Fibroblast of lung (primary cell): Measurements from ENCODE around the gene RUNX1. TPM values are rescaled to one million over a fixed set of nuclear protein-coding genes. Genes with fewer than 3 reads are reported as not detected.

ENCODE experiments used
- DNase-seq, 2 donors: peaks; one replicate each; pipeline versions ENCODE4 v3.0.0 to v3.0.0-alpha.2; 2010; ENCODE audit warnings: low read depth in 2 of 2
- H2AFZ ChIP-seq: 2 replicates; pipeline ENCODE4 v1.5.1; 2012; ENCODE audit warnings: low read length, control low read depth, inconsistent platforms
- H3K27ac ChIP-seq: 2 replicates; pipeline ENCODE4 v1.5.1; 2011; ENCODE audit warnings: low read length, control low read depth; ENCODE audit not compliant: insufficient read depth
- H3K27me3 ChIP-seq: 2 replicates; pipeline ENCODE4 v1.5.1; 2011; ENCODE audit warnings: mild to moderate bottlenecking, low read length; ENCODE audit not compliant: control insufficient read depth, insufficient read depth
- H3K36me3 ChIP-seq: 2 replicates; pipeline ENCODE4 v1.5.1; 2011; ENCODE audit warnings: low read length; ENCODE audit not compliant: control insufficient read depth, insufficient read depth
- H3K4me1 ChIP-seq: 2 replicates; pipeline ENCODE4 v1.5.1; 2011; ENCODE audit warnings: low read length; ENCODE audit not compliant: control insufficient read depth, insufficient read depth; ENCODE audit errors: extremely low read depth
- H3K4me2 ChIP-seq: 2 replicates; pipeline ENCODE4 v1.5.1; 2011; ENCODE audit warnings: low read length, control low read depth; ENCODE audit not compliant: insufficient read depth; ENCODE audit errors: extremely low read depth
- H3K4me3 ChIP-seq, 4 experiments: fragments of 200-600 bp in 1 of 4; sonication (generic) in 1 of 4; replicated peaks in 1 of 4; 2 replicates each; pipeline ENCODE4 v1.5.1; 2011 to 2016; ENCODE audit warnings: low read length in 4 of 4, low read depth in 3 of 4, mild to moderate bottlenecking in 3 of 4, control low read depth in 2 of 4, inconsistent platforms in 1 of 4, mixed read lengths in 1 of 4; ENCODE audit not compliant: insufficient read depth in 1 of 4; ENCODE audit errors: control extremely low read depth in 1 of 4
- H3K79me2 ChIP-seq: 2 replicates; pipeline ENCODE4 v1.5.1; 2012; ENCODE audit warnings: mild to moderate bottlenecking, low read length, inconsistent platforms; ENCODE audit not compliant: control insufficient read depth, insufficient read depth
- H3K9ac ChIP-seq: 2 replicates; pipeline ENCODE4 v1.5.1; 2011; ENCODE audit warnings: mild to moderate bottlenecking, low read length, control low read depth; ENCODE audit not compliant: insufficient read depth
- H3K9me3 ChIP-seq: 2 replicates; pipeline ENCODE4 v1.5.1; 2012; ENCODE audit warnings: low read depth, low read length; ENCODE audit not compliant: control insufficient read depth, insufficient read depth
- H4K20me1 ChIP-seq: 2 replicates; pipeline ENCODE4 v1.5.1; 2011; ENCODE audit warnings: low read length; ENCODE audit not compliant: control insufficient read depth, insufficient read depth; ENCODE audit errors: extremely low read depth
- CTCF ChIP-seq, 2 donors: IDR thresholded peaks in 1 of 2; conservative IDR thresholded peaks in 1 of 2; 1 replicate in 1 of 2; 2 replicates in 1 of 2; pipeline ENCODE4 v1.5.1; 2011 to 2012; ENCODE audit warnings: low read length in 2 of 2, control low read depth in 1 of 2, inconsistent platforms in 1 of 2, low read depth in 1 of 2, mild to moderate bottlenecking in 1 of 2
- EZH2 ChIP-seq: IDR thresholded peaks from 2 replicates; pipeline ENCODE4 v1.5.1; 2012; ENCODE audit warnings: low read length, control low read depth, mild to moderate bottlenecking; ENCODE audit errors: missing control alignments
- polyA plus RNA-seq, 2 donors: library from polyadenylated mRNA; depleted of rRNA in 1 of 2; stranded (reverse) in 1 of 2; unstranded in 1 of 2; fragments of >200 nt; gene quantifications; 2 replicates each; pipeline ENCODE4 v1.2.1, GENCODE V29; 2011 to 2012; ENCODE audit warnings: missing spikeins in 1 of 2
- total RNA-seq: library from RNA; depleted of rRNA; stranded (reverse); fragments of >200 nt; gene quantifications from 2 replicates; pipeline ENCODE4 v1.2.1, GENCODE V29; 2014

The RUNX1 gene
- total and polyA plus RNA-seq, 2 donors (not counting 1 experiment from before 2014, with no cell fraction given): 23.1 to 41.6 TPM

- peaks cover 93% of the 10 kb centered on the region for H3K79me2 ChIP-seq
- H3K4me1 ChIP-seq: peaks cover 20% of the 10 kb centered on the region
- H3K27me3 ChIP-seq: no peaks in the 10 kb centered on the region
- TF ChIP-seq CTCF (conservative IDR thresholded peaks at IDR 0.05 in 1 of 2, IDR thresholded peaks at IDR 0.05 in 1 of 2; ENCODE audit: low read depth in 1 of 2, low read length in 2 of 2): no peak
- TF ChIP-seq EZH2: no peak
- no peak overlapping the region for H3K4me3 ChIP-seq
- H3K27ac ChIP-seq: no peak overlapping the region
- no peaks in the 10 kb centered on the region for H4K20me1 ChIP-seq
- no peak overlapping the region for H3K9ac ChIP-seq
- H3K9me3 ChIP-seq: no peaks in the 10 kb centered on the region
- no peak for DNase-seq
- H3K36me3 ChIP-seq: peaks cover 20% of the 10 kb centered on the region
- no peak overlapping the region for H3K4me2 ChIP-seq
- H2AFZ ChIP-seq: no peak overlapping the region
Measured at GRCh38 chr21:34877485-34878128, 171.5 kb downstream of the RUNX1 start.

- peaks cover 25% of the 10 kb centered on the region for H3K36me3 ChIP-seq
- peak overlapping the region; percentile 31 for H3K27ac ChIP-seq
- no peak overlapping the region for H3K9ac ChIP-seq
- no peaks in the 10 kb centered on the region for H4K20me1 ChIP-seq
- H3K79me2 ChIP-seq: peaks cover 98% of the 10 kb centered on the region
- H3K4me1 ChIP-seq: peaks cover 17% of the 10 kb centered on the region
- no peaks in the 10 kb centered on the region for H3K9me3 ChIP-seq
- peak overlapping the region; percentile 66 for H3K4me2 ChIP-seq
- peak overlapping the region in 1 of 4 experiments; percentile 11 for H3K4me3 ChIP-seq
- H3K27me3 ChIP-seq: no peaks in the 10 kb centered on the region
- no peak overlapping the region for H2AFZ ChIP-seq
- peak in 1 of 2 donors; percentile 64 for DNase-seq
- TF ChIP-seq CTCF (conservative IDR thresholded peaks at IDR 0.05 in 1 of 2, IDR thresholded peaks at IDR 0.05 in 1 of 2; ENCODE audit: low read depth in 1 of 2, low read length in 2 of 2): no peak
Measured at GRCh38 chr21:34875830-34876229, 173.3 kb downstream of the RUNX1 start.

- H3K27ac ChIP-seq: peak overlapping the region; percentile 31
- H3K79me2 ChIP-seq: peaks cover 98% of the 10 kb centered on the region
- no peaks in the 10 kb centered on the region for H4K20me1 ChIP-seq
- H3K4me3 ChIP-seq: peak overlapping the region in 1 of 4 experiments; percentile 24
- no peaks in the 10 kb centered on the region for H3K27me3 ChIP-seq
- peak overlapping the region; percentile 66 for H3K4me2 ChIP-seq
- H2AFZ ChIP-seq: no peak overlapping the region
- DNase-seq: peak in 1 of 2 donors; percentile 42
- H3K9ac ChIP-seq: no peak overlapping the region
- no peaks in the 10 kb centered on the region for H3K9me3 ChIP-seq
- TF ChIP-seq CTCF (conservative IDR thresholded peaks at IDR 0.05 in 1 of 2, IDR thresholded peaks at IDR 0.05 in 1 of 2; ENCODE audit: low read depth in 1 of 2, low read length in 2 of 2) (no peak), EZH2 (no peak)
- peaks cover 14% of the 10 kb centered on the region for H3K4me1 ChIP-seq
- peaks cover 26% of the 10 kb centered on the region for H3K36me3 ChIP-seq
Measured at GRCh38 chr21:34874684-34875513, 174.2 kb downstream of the RUNX1 start.
